ENCODE data around the gene WDR77.

Gene WDR77

DNA sequence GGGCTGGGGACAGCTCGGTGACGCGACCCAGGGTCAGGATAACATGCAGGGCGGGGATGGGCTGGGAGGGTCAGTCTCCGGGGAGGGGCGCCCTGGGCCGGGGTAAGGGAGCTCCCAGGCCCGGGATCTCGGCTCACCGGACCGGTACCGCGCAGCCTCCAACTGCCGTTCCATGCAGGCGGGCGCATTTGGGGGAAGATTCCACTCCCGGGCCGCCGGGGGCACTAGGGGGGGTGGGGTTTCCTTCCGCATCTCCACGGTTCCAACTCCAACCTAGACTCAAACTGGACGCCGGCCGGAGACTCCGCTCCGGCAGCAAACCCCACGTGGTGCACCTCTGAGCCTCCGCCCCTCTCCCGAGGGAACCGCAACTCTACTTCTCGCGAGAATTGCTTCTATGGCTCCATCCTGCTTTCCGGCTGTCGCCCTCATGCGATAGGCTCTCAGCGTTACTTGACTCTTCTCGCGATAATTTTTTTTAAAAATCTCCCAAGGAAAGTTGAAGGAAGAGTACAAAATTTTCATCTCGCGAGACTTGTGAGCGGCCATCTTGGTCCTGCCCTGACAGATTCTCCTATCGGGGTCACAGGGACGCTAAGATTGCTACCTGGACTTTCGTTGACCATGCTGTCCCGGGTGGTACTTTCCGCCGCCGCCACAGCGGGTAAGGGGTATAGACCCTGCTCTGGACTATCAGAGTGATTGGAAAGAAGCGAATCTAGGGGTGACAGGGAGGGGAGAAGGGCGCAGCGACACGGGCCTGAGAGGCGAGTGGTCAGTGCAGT lies at the start of gene WDR77, which contains the start of gene ATP5PB:
Gene WDR77 (minus strand): TSS at position 339 of the 785 bp plus-strand sequence. CDS start 87 bp downstream, at position 252.
Gene ATP5PB (plus strand): TSS at position 547 of the 785 bp plus-strand sequence. CDS start 78 bp downstream, at position 625.
- DNase-seq (ENCODE audit: low read depth), result peak; percentile 98

GRCh38 chr1:111497592-111497991 lies 48.5 kb upstream of the WDR77 start:
- no peak for DNase-seq (ENCODE audit: low read depth)

DNA sequence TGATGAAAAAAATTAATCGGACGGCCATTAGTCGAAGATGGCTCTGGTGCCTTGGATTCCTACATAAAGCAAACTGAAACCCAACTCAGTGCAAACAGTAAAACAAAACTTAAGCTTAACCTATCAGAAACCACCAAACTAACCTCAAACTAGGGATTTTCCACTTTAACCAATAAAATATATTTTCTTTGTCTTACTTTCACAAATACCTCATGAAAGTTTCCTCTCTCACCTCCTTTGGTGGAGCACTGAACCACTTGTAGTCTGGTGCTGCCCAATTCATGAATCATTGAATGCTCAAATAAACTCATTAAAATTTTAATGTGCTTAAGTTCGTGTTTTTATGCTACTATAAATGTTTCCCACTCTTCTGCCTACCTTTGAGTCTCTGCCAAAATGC lies 47.3 kb upstream of the WDR77 start:
- no peak for DNase-seq (ENCODE audit: low read depth)

DNA sequence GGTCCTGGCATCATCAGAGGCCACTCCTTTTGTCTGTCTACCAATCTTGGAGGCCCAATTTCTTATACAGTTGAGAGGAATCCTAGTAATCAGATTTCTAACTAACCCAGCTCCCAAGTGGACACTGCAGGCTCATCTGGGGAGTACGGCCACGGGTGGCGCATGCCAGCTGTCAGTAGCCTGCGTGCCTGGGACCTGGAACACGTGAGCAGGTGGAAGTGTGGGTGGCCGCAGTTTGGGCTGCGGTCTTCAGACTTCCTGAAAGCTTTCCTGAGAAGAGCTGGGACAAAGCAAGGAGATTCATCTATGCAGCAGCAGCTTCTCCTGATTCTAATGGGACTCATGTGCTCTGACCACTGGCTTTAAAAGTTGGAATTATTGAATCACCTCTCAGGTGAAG lies 42.0 kb upstream of the WDR77 start:
- no peak for DNase-seq (ENCODE audit: low read depth)

GRCh38 chr1:111490220-111490619 lies 41.2 kb upstream of the WDR77 start:
- DNase-seq (ENCODE audit: low read depth), result no peak

- DNase-seq (ENCODE audit: low read depth), result no peak
These were observed 40.5 kb upstream of the WDR77 start for GRCh38 chr1:111489604-111490003.

DNA sequence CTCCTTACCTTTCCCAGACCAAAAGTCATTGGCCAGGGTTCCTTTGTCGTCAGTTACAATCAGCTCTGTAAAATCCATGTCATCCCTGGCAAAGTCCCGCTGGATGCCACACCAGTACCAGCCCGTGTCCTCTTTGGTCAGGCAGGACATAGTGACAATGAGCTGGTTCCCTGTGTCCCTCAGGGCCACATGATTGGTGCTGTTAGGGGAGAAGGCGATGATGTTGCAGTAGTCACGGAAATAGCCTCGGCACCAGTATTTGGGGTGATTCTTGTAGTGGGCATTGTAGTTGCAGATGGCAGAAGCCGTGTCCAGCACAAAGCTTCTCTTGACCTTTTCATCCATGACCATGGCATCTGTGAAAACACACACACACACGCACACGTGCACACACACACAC lies 39.6 kb upstream of the WDR77 start:
- no peak for DNase-seq (ENCODE audit: low read depth)

GRCh38 chr1:111487133-111487532 lies 38.1 kb upstream of the WDR77 start:
- no peak for DNase-seq (ENCODE audit: low read depth)

GRCh38 chr1:111486431-111486830 lies 37.4 kb upstream of the WDR77 start:
- DNase-seq (ENCODE audit: low read depth), result no peak

DNA sequence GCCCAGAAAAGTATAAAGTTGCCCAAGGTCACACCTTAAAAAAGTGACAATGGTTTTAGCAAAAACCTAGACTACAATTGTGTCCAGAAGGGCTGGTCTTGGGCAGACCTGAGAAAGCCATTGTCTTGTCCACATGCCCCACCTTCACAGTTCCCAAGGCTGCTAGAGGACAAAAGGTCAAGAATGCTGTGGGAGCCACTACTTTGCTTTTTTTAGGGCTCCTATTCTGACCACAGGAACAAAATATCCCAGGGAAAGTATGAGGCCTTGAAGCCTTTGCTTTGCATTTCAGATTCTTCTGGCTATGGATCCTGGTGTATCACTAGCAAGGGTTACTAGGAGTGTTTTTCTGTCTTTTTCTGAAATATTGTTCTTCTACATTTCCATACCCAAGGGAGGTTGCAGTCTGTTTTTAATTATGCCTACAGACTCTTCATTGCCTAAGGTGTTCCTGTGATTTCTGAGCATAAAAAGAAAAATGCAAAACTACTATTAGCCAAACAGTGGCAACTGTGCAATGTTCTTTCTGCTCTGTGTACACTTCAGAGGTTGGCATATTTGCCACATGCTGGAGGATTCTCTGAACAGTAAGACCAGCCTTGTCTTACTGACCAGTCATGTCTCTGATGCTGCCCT lies 35.5 kb upstream of the WDR77 start:
- DNase-seq (ENCODE audit: low read depth), result no peak

- no peak for DNase-seq (ENCODE audit: low read depth)
These were observed 34.8 kb upstream of the WDR77 start for GRCh38 chr1:111483876-111484275.

GRCh38 chr1:111483166-111483565 lies 34.1 kb upstream of the WDR77 start:
- DNase-seq (ENCODE audit: low read depth), result no peak

DNA sequence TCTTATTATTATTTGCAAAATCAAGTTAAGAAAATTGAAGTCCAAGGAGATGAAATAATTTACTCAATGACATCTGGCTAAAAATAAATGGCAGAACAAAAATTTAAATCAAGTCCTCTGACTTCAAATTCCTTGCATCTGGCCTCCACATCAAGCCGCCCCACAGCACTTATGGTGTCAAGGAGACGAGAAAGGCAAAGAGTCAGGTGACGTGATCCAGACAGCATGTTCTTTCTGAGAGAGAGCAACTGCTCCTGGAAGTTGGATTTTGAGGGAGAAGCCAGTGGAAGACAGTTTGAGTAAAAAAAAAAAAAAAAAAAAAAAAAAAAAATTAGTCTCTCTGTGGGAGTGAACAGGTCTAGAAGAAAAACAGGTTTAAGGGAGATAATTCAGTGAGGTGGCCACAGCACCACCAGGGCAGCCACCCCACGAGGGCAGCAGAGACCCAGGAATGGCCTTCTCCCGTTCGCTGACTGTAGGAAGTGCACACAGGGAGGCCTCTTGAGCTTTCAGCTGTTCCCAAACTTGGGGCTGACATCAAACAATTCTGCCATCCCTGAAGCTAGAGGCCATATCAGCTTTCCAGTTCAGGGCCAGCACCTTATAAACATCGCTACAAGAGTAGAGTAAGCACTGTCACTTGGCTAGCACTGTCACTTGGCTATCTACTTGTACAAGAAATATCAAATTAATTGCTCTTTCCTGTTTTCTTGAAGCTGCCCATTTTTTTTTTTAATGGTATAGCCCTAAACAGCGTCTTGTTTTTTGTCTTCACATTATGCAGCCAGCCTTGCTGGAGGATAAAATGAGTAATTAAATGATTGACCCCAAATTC lies 32.5 kb upstream of the WDR77 start:
- no peak for DNase-seq (ENCODE audit: low read depth)

DNA sequence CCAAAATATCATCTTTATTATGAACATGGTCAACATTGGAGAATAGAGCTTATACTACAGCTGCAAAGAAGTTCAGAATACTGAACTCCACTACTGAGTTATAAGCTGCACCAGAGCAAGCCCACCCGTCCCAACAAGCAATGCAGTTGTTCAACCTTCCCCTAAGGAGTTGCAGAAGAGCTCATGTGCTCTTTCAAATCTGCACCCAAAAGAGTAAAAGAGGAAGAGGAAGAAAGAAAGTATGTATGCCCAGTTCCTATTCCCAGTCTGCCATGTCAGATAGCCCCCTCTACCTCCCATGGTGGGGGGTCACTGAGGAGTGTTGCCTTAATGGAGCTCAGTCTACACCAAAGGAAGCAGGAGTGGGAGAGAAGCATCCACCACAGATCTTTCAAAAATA lies 31.6 kb upstream of the WDR77 start:
- DNase-seq (ENCODE audit: low read depth), result no peak

- DNase-seq (ENCODE audit: low read depth), result no peak
These were observed 27.8 kb upstream of the WDR77 start for GRCh38 chr1:111476761-111477309.

GRCh38 chr1:111476214-111476613 lies 27.2 kb upstream of the WDR77 start:
- no peak for DNase-seq (ENCODE audit: low read depth)

DNA sequence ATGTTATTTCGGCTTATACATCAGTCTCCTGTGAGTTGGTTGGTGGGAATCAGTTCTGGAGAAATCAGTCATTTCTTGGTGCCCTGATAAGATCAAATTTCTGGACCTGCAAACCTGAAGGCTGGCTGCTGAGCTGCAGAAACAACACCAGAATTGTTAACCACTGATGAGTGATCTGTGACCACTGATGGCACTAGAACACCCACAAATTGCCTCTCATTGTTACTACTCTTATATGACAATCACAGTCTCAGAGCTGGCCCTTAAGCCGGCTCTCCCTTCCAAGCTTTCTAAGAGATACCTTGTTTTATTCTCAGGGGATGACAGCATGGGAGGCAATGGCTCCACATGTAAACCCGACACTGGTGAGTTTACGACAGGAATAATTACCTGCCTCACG lies 26.6 kb upstream of the WDR77 start:
- no peak for DNase-seq (ENCODE audit: low read depth)

- no peak for DNase-seq (ENCODE audit: low read depth)
These were observed 25.5 kb upstream of the WDR77 start for GRCh38 chr1:111474521-111474920.

DNA sequence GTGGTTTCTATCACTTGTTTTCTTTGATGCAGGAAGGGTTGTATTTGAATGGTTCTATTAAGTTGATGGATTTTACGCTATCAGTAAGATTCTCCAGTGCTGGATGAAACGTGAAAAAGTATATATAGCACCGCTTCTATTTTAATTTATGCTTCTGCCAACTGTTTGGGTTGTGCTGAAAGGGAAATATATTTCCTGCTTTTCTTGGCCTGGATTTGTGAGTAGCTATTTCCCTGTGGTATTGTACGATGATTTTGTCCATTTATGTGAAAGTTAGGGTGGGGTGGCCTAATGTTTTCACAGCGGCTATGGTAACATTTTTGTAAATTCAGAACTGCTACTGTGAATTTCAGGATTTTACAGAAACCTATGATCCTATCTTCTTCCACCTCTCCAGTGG lies 25.1 kb upstream of the WDR77 start:
- no peak for DNase-seq (ENCODE audit: low read depth)

GRCh38 chr1:111471538-111471937 lies 22.5 kb upstream of the WDR77 start:
- no peak for DNase-seq (ENCODE audit: low read depth)

DNA sequence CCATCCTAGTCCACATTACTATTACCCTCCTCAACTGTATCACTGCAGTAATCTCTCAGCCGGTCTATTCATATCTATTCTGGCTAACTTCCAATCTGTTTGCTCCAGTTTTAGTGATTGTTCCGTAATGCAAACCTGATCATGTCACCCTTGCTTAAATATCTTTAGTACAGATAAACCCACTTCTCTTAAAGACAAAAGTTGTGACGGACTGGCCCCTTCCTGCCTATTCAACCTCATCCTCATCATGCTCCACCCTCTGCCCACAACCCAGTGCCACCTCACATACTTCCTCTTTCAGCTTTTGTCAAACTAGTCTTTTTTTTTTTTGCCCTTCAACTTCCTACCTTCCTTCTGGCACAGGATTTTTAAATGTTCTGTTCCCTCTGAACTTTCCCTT lies 22.0 kb upstream of the WDR77 start:
- DNase-seq (ENCODE audit: low read depth), result no peak

GRCh38 chr1:111470596-111470995 lies 21.5 kb upstream of the WDR77 start:
- DNase-seq (ENCODE audit: low read depth), result no peak
